HepG2 (cell line): Measurements from ENCODE around the gene PIP5KL1. TPM values are rescaled to one million over a fixed set of nuclear protein-coding genes. Genes with fewer than 3 reads are reported as not detected.

Experiments
- AGO1 ChIP-seq: fragments of 200-400 bp; formaldehyde crosslinking; IDR thresholded peaks from 2 replicates; pipeline ENCODE4 v1.6.1; 2017; ENCODE audit warnings: mild to moderate bottlenecking, low read depth, low read length, moderate library complexity; ENCODE audit not compliant: poor library complexity, severe bottlenecking
- BCL3 ChIP-seq: sonication (generic); formaldehyde crosslinking; IDR thresholded peaks from 2 replicates; pipeline ENCODE4 v1.5.1; 2020; ENCODE audit warnings: mild to moderate bottlenecking, missing genetic modification reagents, moderate library complexity
- BRCA1 ChIP-seq: sonication (generic); formaldehyde crosslinking; IDR thresholded peaks from 2 replicates; pipeline ENCODE4 v1.4.0; 2020; ENCODE audit warnings: missing genetic modification reagents
- CBX2 ChIP-seq, 2 experiments: fragments of 200-600 bp in 1 of 2; sonication (generic); formaldehyde crosslinking in 1 of 2; IDR thresholded peaks; 2 replicates each; pipeline versions ENCODE4 v1.7.0 to v1.8.1; 2018 to 2022; ENCODE audit warnings: low read depth in 2 of 2, low read length in 1 of 2, mild to moderate bottlenecking in 1 of 2, missing genetic modification reagents in 1 of 2
- HOXA3 ChIP-seq: sonication (generic); formaldehyde crosslinking; IDR thresholded peaks from 2 replicates; pipeline ENCODE4 v1.5.0; 2020; ENCODE audit warnings: missing genetic modification reagents
- KDM1A ChIP-seq: IDR thresholded peaks from 2 replicates; pipeline ENCODE4 v1.6.1; 2016; ENCODE audit warnings: missing compliant biosample characterization
- KDM4B ChIP-seq: sonication (generic); formaldehyde crosslinking; IDR thresholded peaks from 2 replicates; pipeline ENCODE4 v1.4.0; 2020; ENCODE audit warnings: missing genetic modification reagents
- KMT2A ChIP-seq: sonication (generic); formaldehyde crosslinking; IDR thresholded peaks from 2 replicates; pipeline ENCODE4 v1.4.0; 2020; ENCODE audit warnings: missing genetic modification reagents
- NAIF1 ChIP-seq: sonication (generic); formaldehyde crosslinking; IDR thresholded peaks from 2 replicates; pipeline ENCODE4 v1.5.0; 2020; ENCODE audit warnings: mild to moderate bottlenecking, missing genetic modification reagents, borderline replicate concordance
- PBX3 ChIP-seq: sonication (generic); formaldehyde crosslinking; IDR thresholded peaks from 2 replicates; pipeline ENCODE4 v1.8.1; 2023; ENCODE audit warnings: missing genetic modification reagents, inconsistent platforms, borderline replicate concordance
- PCBP1 ChIP-seq: fragments of 200-400 bp; formaldehyde crosslinking; IDR thresholded peaks from 2 replicates; pipeline ENCODE4 v1.6.1; 2017; ENCODE audit warnings: mild to moderate bottlenecking, low read depth, low read length, borderline replicate concordance
- PITX1 ChIP-seq: sonication (generic); formaldehyde crosslinking; IDR thresholded peaks from 2 replicates; pipeline ENCODE4 v1.5.1; 2020; ENCODE audit warnings: mild to moderate bottlenecking, missing genetic modification reagents
- PLRG1 ChIP-seq: fragments of 450-650 bp; conservative IDR thresholded peaks from 2 replicates; pipeline ENCODE4 v1.6.1; 2016
- POLR2AphosphoS5 ChIP-seq: IDR thresholded peaks from 2 replicates; pipeline ENCODE4 v1.6.1; 2012; ENCODE audit warnings: low read depth, low read length
- RARA ChIP-seq: IDR thresholded peaks from 2 replicates; pipeline ENCODE4 v1.6.1; 2016; ENCODE audit warnings: missing genetic modification reagents, missing compliant biosample characterization
- SP4 ChIP-seq: sonication (generic); formaldehyde crosslinking; IDR thresholded peaks from 2 replicates; pipeline ENCODE4 v1.8.1; 2023; ENCODE audit warnings: mild to moderate bottlenecking, missing genetic modification reagents
- TOPORS ChIP-seq: sonication (generic); formaldehyde crosslinking; IDR thresholded peaks from 2 replicates; pipeline ENCODE4 v1.8.0; 2023; ENCODE audit warnings: mild to moderate bottlenecking, missing genetic modification reagents
- TRIM24 ChIP-seq: sonication (generic); formaldehyde crosslinking; IDR thresholded peaks from 2 replicates; pipeline ENCODE4 v1.8.0; 2022; ENCODE audit warnings: mild to moderate bottlenecking, missing genetic modification reagents
- ZNF121 ChIP-seq: sonication (generic); formaldehyde crosslinking; IDR thresholded peaks from 2 replicates; pipeline ENCODE4 v1.5.0; 2020; ENCODE audit warnings: mild to moderate bottlenecking, missing genetic modification reagents
- ZNF205 ChIP-seq: IDR thresholded peaks from 2 replicates; pipeline ENCODE4 v1.6.1; 2018; ENCODE audit warnings: missing biosample characterization, missing genetic modification reagents
- ZNF274 ChIP-seq: sonication (generic); formaldehyde crosslinking; IDR thresholded peaks from 2 replicates; pipeline ENCODE4 v1.5.1; 2020; ENCODE audit warnings: mild to moderate bottlenecking, missing genetic modification reagents
- ZNF383 ChIP-seq: sonication (generic); formaldehyde crosslinking; IDR thresholded peaks from 2 replicates; pipeline ENCODE4 v1.4.0; 2020; ENCODE audit warnings: missing genetic modification reagents, mild to moderate bottlenecking, borderline replicate concordance
- ZNF432 ChIP-seq: sonication (generic); formaldehyde crosslinking; IDR thresholded peaks from 2 replicates; pipeline ENCODE4 v1.5.0; 2020; ENCODE audit warnings: missing genetic modification reagents, mild to moderate bottlenecking, borderline replicate concordance
- ZNF512 ChIP-seq: sonication (generic); formaldehyde crosslinking; IDR thresholded peaks from 2 replicates; pipeline ENCODE4 v1.4.0; 2020; ENCODE audit warnings: mild to moderate bottlenecking, missing genetic modification reagents
- ZNF576 ChIP-seq: sonication (generic); formaldehyde crosslinking; IDR thresholded peaks from 2 replicates; pipeline ENCODE4 v1.4.0; 2020; ENCODE audit warnings: mild to moderate bottlenecking, missing genetic modification reagents
- ZNF776 ChIP-seq: sonication (generic); formaldehyde crosslinking; IDR thresholded peaks from 2 replicates; pipeline ENCODE4 v1.4.0; 2020; ENCODE audit warnings: mild to moderate bottlenecking, missing genetic modification reagents
- polyA plus RNA-seq, 8 experiments: library from polyadenylated mRNA; depleted of rRNA in 3 of 8; stranded (reverse) in 7 of 8; unstranded in 1 of 8; fragments of >200 nt; fragmentation: Illumina TruSeq in 4 of 8; extraction: Trizol in 4 of 8; gene quantifications; 2 replicates each; pipeline versions ENCODE4 v1.2.1 to v1.2.3, GENCODE V29; 2011 to 2016; ENCODE audit warnings: low read depth in 4 of 8, missing spikeins in 1 of 8, mixed read lengths in 1 of 8; ENCODE audit not compliant: insufficient read depth in 1 of 8
- total RNA-seq, 5 experiments: library from RNA; depleted of rRNA; stranded (reverse); fragments of >200 nt; fragmentation: Illumina TruSeq; extraction: Trizol; gene quantifications; 2 replicates each; pipeline ENCODE4 v1.2.3, GENCODE V29; 2016; ENCODE audit warnings: low read depth in 1 of 5

PIP5KL1 gene
- total and polyA plus RNA-seq, 2 of the 13 experiments (the other 11 are each of a cell fraction or from before 2014, with no cell fraction given) = 0.20 to 0.49 TPM

GRCh38 chr9:127979333-127980059, 48.9 kb upstream of the PIP5KL1 start (continued):
- TF ChIP-seq ZNF512 (CRISPR knock-in tag) (no peak), CBX2 (IDR thresholded peaks at IDR 0.05; ENCODE audit: low read depth, low read length) (no peak), CBX2 (CRISPR knock-in tag; IDR thresholded peaks at IDR 0.05; ENCODE audit: low read depth) (no peak), ZNF205 (CRISPR knock-in tag) (no peak), PLRG1 (no peak), TOPORS (CRISPR knock-in tag) (no peak), KMT2A (CRISPR knock-in tag) (no peak; the same call in 1 of the 2 replicates), RARA (CRISPR knock-in tag) (no peak), PCBP1 (no peak), BCL3 (CRISPR knock-in tag) (no peak), AGO1 (peak; percentile 24), PITX1 (CRISPR knock-in tag) (no peak), ZNF121 (CRISPR knock-in tag) (peak; percentile 5; the same call in 1 of the 2 replicates), HOXA3 (CRISPR knock-in tag) (no peak), NAIF1 (no peak), KDM1A (no peak), POLR2AphosphoS5 (no peak), ZNF576 (no peak), KDM4B (CRISPR knock-in tag) (no peak), ZNF274 (peak; percentile 18; the same call in 1 of the 2 replicates), TRIM24 (CRISPR knock-in tag) (no peak), ZNF383 (CRISPR knock-in tag) (no peak), ZNF776 (CRISPR knock-in tag) (no peak), ZNF432 (CRISPR knock-in tag) (no peak), SP4 (CRISPR knock-in tag) (0 out of 2 replicates have a peak, but pooled peaks have one; percentile 11), PBX3 (no peak), BRCA1 (CRISPR knock-in tag) (no peak)
